NCI-H187 (cell line): ENCODE results near the gene ADGRE1.

Source experiments
- DNase-seq, 2 experiments: peaks; one replicate each; lab custom pipeline; 2025; lab: John Stamatoyannopoulos, UW

Gene ADGRE1

GRCh38 chr19:6955082-6955481, 67.7 kb downstream of the ADGRE1 start:
- no peak for DNase-seq

- no peak for DNase-seq
Measured at GRCh38 chr19:6956573-6956972, 69.2 kb downstream of the ADGRE1 start.

GRCh38 chr19:6958791-6959190, 71.4 kb downstream of the ADGRE1 start:
- DNase-seq: no peak

GRCh38 chr19:6963244-6963852, 76.0 kb downstream of the ADGRE1 start:
- no peak for DNase-seq

- DNase-seq: no peak
Measured at GRCh38 chr19:6963937-6964336, 76.6 kb downstream of the ADGRE1 start.

- DNase-seq: no peak
Measured at GRCh38 chr19:6967967-6968366, 80.6 kb downstream of the ADGRE1 start.

GRCh38 chr19:6969490-6969889, 82.1 kb downstream of the ADGRE1 start:
- no peak for DNase-seq

- DNase-seq: no peak
Measured at GRCh38 chr19:6970021-6970420, 82.6 kb downstream of the ADGRE1 start.

GRCh38 chr19:6970443-6970842, 83.1 kb downstream of the ADGRE1 start:
- no peak for DNase-seq

GRCh38 chr19:6971366-6971765, 84.0 kb downstream of the ADGRE1 start:
- no peak for DNase-seq

- DNase-seq: no peak
Measured at GRCh38 chr19:6976197-6976596, 88.8 kb downstream of the ADGRE1 start.

GRCh38 chr19:6979399-6979798, 92.0 kb downstream of the ADGRE1 start:
- no peak for DNase-seq

GRCh38 chr19:6983448-6983847, 96.1 kb downstream of the ADGRE1 start:
- no peak for DNase-seq

GRCh38 chr19:6987850-6988249, 100.5 kb downstream of the ADGRE1 start:
- no peak for DNase-seq

- DNase-seq: no peak
Measured at GRCh38 chr19:6988257-6988656, 100.9 kb downstream of the ADGRE1 start.
